ENCODE measurements around the gene HDAC4.
A peak's percentile ranks its signal among the peaks of the same experiment; 100 is the strongest.

HDAC4 gene

DNA sequence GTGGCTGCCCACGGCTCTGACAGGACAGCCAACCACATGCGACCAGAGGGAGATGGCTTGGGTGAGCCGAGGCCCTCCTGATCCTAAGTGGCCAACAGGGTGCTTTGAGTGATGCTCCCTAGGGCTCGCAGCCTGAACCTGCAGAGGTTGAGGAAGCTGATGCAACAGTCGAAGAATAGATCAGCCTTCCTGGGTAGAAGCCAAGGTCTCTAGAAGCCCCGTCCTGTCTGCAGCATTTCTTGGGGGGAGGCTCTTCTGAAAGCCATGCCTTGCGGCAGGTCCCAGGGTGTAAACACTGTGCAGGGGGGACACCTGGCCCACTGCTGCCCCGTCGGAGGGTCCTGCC is 136.4 kb downstream of the HDAC4 start:
- Histone ChIP-seq H3K27ac (replicated peaks) (peak overlapping the region; percentile 55), H3K27me3 (ENCODE audit: insufficient read depth, poor library complexity, severe bottlenecking) (no peaks in the 10 kb centered on the region), H3K4me3 (replicated peaks; ENCODE audit: insufficient read depth, low read length) (no peak overlapping the region)
- peak in 1 of 2 experiments; percentile 64 for DNase-seq (ENCODE audit: low read depth in 1 of 2, low spot score in 1 of 2)
- TF ChIP-seq, protein P1, sequence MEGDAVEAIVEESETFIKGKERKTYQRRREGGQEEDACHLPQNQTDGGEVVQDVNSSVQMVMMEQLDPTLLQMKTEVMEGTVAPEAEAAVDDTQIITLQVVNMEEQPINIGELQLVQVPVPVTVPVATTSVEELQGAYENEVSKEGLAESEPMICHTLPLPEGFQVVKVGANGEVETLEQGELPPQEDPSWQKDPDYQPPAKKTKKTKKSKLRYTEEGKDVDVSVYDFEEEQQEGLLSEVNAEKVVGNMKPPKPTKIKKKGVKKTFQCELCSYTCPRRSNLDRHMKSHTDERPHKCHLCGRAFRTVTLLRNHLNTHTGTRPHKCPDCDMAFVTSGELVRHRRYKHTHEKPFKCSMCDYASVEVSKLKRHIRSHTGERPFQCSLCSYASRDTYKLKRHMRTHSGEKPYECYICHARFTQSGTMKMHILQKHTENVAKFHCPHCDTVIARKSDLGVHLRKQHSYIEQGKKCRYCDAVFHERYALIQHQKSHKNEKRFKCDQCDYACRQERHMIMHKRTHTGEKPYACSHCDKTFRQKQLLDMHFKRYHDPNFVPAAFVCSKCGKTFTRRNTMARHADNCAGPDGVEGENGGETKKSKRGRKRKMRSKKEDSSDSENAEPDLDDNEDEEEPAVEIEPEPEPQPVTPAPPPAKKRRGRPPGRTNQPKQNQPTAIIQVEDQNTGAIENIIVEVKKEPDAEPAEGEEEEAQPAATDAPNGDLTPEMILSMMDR (IDR thresholded peaks at IDR 0.05; ENCODE audit: insufficient read depth, low read length), result no peak
- peak; percentile 50; the same call in 1 of the 2 replicates for TF ChIP-seq POLR2AphosphoS5 (IDR thresholded peaks at IDR 0.05; ENCODE audit: low read depth)

DNA sequence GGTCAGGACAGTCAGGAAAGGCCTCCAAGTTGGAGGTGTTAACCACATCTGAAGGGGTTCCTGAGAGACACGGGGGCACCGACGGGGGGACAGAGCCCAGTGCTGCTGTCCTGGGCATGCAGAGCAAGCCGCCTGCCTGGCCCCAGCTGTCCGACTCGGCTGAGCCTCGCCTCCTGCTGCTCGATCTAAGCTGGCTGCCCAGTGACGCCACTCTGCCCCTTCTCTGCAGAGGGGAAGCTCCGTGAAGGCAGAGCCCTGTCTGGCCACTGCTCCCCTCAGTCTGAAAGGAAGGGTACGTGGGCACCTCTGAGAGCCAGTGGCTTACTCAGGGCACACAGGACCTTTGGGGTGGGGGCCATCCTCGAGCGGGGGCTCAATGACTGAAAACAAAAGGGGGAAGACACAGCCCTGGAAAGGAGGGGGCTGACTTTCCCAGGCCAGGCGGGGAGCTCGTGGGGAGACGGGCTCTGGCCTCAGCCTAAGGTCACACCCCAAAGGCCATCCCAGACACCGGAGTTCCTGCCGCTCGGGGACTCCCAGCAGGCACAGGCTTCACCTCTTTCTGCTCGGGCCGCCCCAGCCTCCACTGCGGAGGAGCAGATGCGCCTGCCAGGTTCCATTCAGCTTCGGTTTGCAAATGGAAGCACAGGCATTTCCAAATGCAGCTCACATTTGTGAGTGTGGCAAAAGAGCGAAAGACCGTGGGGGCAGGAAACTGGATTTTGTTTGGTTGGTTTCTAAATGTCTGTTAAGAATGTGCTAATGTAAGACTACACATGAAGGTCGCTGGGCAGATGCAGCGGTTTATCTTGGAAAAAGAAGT is 136.9 kb downstream of the HDAC4 start:
- DNase-seq (ENCODE audit: low read depth in 1 of 2, low spot score in 1 of 2), result no peak
- H3K27ac ChIP-seq (replicated peaks), result peak overlapping the region; percentile 55
- no peak for TF ChIP-seq POLR2AphosphoS5 (IDR thresholded peaks at IDR 0.05; ENCODE audit: low read depth)
- no peak for TF ChIP-seq SPI1 (IDR thresholded peaks at IDR 0.05; ENCODE audit: borderline replicate concordance, low read depth)

GRCh38 chr2:239263231-239263630 is 137.6 kb downstream of the HDAC4 start:
- Histone ChIP-seq H3K27me3 (ENCODE audit: insufficient read depth, poor library complexity, severe bottlenecking) (no peaks in the 10 kb centered on the region), H3K4me3 (replicated peaks; ENCODE audit: insufficient read depth, low read length) (no peak overlapping the region), H3K27ac (replicated peaks) (no peak overlapping the region)
- TF ChIP-seq POLR2AphosphoS5 (IDR thresholded peaks at IDR 0.05; ENCODE audit: low read depth), result no peak
- TF ChIP-seq GABPA (IDR thresholded peaks at IDR 0.05; ENCODE audit: low read depth), result no peak
- TF ChIP-seq, protein P1 (IDR thresholded peaks at IDR 0.05; ENCODE audit: insufficient read depth, low read length), result no peak
- TF ChIP-seq SPI1 (IDR thresholded peaks at IDR 0.05; ENCODE audit: borderline replicate concordance, low read depth), result no peak
- TF ChIP-seq, protein P2, sequence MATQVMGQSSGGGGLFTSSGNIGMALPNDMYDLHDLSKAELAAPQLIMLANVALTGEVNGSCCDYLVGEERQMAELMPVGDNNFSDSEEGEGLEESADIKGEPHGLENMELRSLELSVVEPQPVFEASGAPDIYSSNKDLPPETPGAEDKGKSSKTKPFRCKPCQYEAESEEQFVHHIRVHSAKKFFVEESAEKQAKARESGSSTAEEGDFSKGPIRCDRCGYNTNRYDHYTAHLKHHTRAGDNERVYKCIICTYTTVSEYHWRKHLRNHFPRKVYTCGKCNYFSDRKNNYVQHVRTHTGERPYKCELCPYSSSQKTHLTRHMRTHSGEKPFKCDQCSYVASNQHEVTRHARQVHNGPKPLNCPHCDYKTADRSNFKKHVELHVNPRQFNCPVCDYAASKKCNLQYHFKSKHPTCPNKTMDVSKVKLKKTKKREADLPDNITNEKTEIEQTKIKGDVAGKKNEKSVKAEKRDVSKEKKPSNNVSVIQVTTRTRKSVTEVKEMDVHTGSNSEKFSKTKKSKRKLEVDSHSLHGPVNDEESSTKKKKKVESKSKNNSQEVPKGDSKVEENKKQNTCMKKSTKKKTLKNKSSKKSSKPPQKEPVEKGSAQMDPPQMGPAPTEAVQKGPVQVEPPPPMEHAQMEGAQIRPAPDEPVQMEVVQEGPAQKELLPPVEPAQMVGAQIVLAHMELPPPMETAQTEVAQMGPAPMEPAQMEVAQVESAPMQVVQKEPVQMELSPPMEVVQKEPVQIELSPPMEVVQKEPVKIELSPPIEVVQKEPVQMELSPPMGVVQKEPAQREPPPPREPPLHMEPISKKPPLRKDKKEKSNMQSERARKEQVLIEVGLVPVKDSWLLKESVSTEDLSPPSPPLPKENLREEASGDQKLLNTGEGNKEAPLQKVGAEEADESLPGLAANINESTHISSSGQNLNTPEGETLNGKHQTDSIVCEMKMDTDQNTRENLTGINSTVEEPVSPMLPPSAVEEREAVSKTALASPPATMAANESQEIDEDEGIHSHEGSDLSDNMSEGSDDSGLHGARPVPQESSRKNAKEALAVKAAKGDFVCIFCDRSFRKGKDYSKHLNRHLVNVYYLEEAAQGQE (IDR thresholded peaks at IDR 0.05; ENCODE audit: insufficient replicate concordance, low read depth), result no peak
- DNase-seq (ENCODE audit: low read depth in 1 of 2, low spot score in 1 of 2), result no peak

More for the DNA sequence above, 136.9 kb downstream of the HDAC4 start:
- no peaks in the 10 kb centered on the region for H3K27me3 ChIP-seq (ENCODE audit: insufficient read depth, poor library complexity, severe bottlenecking)
- H3K4me3 ChIP-seq (replicated peaks; ENCODE audit: insufficient read depth, low read length), result no peak overlapping the region

DNA sequence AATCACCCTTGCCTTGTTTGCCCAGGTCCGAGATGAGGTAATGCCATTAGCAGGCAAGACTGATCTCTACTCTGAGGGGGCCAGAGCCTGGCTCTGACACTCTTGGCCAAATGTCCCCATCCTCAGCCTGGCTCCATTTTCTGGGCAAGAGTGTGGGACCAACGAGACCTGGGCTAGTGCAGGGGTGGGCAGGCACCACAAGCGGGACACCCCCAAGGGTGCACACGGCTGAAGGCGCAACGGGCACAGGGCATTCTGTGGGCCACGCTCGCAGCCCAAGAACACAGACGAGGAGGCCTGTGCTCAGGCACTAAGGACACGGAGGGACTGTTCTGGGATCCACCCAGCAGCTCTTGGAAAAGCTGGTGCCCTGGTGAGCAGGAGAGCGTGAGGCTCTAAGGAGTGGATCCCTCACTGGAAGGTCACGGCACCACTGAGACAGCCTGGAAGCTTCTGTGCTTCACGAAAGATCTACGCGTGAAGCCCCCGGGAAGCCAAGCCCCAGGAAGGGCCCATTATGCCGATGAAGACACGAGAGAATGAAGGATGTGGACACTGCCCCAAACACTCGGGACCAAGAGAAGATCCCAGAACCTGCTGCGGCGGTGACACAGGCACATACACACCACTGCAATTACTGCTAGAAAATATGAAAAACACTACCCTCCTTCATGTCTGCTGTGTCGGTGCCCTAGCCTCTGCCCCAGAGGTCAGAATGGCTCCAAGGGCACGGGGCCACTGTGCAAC is 138.2 kb downstream of the HDAC4 start:
- H3K27ac ChIP-seq (replicated peaks), result no peak overlapping the region
- no peak overlapping the region for H3K4me3 ChIP-seq (replicated peaks; ENCODE audit: insufficient read depth, low read length)
- H3K27me3 ChIP-seq (ENCODE audit: insufficient read depth, poor library complexity, severe bottlenecking), result no peaks in the 10 kb centered on the region
- DNase-seq (ENCODE audit: low read depth in 1 of 2, low spot score in 1 of 2), result no peak
- TF ChIP-seq SPI1 (IDR thresholded peaks at IDR 0.05; ENCODE audit: borderline replicate concordance, low read depth) (no peak), GABPA (IDR thresholded peaks at IDR 0.05; ENCODE audit: low read depth) (no peak), POLR2AphosphoS5 (IDR thresholded peaks at IDR 0.05; ENCODE audit: low read depth) (no peak)
- TF ChIP-seq, protein P2 (IDR thresholded peaks at IDR 0.05; ENCODE audit: insufficient replicate concordance, low read depth), result no peak
- TF ChIP-seq, protein P1 (IDR thresholded peaks at IDR 0.05; ENCODE audit: insufficient read depth, low read length), result no peak

Data from HL-60 (cell line).